ENCODE data around the gene CAMTA1.

GRCh38 chr1:7645751-7646048 lies 860.4 kb downstream of the CAMTA1 start:
- TF ChIP-seq POLR2A (IDR thresholded peaks at IDR 0.05) (no peak), CTCF (IDR thresholded peaks at IDR 0.05) (no peak)
